WERI-Rb-1 (cell line): ENCODE measurements around the gene P2RX5.

ENCODE experiments used
- DNase-seq: peaks from one replicate; pipeline ENCODE4 v3.0.0-alpha.2; 2020
- H3K27ac ChIP-seq: fragments of 250-450 bp; sonication (Bioruptor Pico); 2 replicates; pipeline ENCODE4 v1.5.1; 2020; ENCODE audit warnings: mild to moderate bottlenecking, moderate library complexity
- H3K27me3 ChIP-seq: fragments of 250-450 bp; sonication (Bioruptor Pico); 2 replicates; pipeline ENCODE4 v1.5.1; 2021; ENCODE audit warnings: mild to moderate bottlenecking, low read depth, moderate library complexity; ENCODE audit not compliant: insufficient read depth, severe bottlenecking
- H3K36me3 ChIP-seq: fragments of 250-450 bp; sonication (Bioruptor Pico); 2 replicates; pipeline ENCODE4 v1.5.1; 2020; ENCODE audit warnings: mild to moderate bottlenecking, moderate library complexity
- H3K4me3 ChIP-seq: 2 replicates; pipeline ENCODE4 v1.5.1; 2011; ENCODE audit warnings: low read depth, mild to moderate bottlenecking, control low read depth, low read length
- H3K9me3 ChIP-seq: fragments of 250-450 bp; sonication (Bioruptor Pico); 2 replicates; pipeline ENCODE4 v1.5.1; 2021; ENCODE audit warnings: mild to moderate bottlenecking, moderate library complexity; ENCODE audit not compliant: severe bottlenecking
- TF ChIP-seq, protein P1 (sequence below): IDR thresholded peaks from 2 replicates; pipeline ENCODE4 v1.5.1; 2011; ENCODE audit warnings: low read depth, mild to moderate bottlenecking, control low read depth, inconsistent platforms, low read length

Gene P2RX5

DNA sequence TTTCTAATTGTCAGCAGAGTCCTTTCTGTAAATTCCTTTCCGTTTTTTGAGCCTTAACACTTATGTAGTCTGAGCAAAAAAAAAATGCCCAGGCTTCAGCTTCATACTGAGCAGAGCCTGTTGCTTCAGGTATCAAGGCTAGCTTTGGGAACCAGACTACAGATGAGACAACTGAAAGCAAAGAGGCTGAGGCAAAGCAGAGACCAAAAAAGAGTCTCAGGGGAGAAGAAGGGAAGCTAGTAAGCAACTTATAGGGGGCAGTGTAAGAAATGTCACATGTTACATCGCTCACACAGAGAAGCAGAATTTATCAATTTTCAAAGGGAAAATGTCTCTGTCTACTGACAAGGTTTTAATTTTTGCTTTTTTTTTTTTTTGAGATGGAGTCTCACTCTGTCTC is 31.1 kb upstream of the P2RX5 start:
- Histone ChIP-seq H3K27me3 (no peaks in the 10 kb centered on the region), H3K36me3 (peaks cover 30% of the 10 kb centered on the region), H3K27ac (no peak overlapping the region), H3K9me3 (no peaks in the 10 kb centered on the region), H3K4me3 (no peak overlapping the region)
- TF ChIP-seq, protein P1, sequence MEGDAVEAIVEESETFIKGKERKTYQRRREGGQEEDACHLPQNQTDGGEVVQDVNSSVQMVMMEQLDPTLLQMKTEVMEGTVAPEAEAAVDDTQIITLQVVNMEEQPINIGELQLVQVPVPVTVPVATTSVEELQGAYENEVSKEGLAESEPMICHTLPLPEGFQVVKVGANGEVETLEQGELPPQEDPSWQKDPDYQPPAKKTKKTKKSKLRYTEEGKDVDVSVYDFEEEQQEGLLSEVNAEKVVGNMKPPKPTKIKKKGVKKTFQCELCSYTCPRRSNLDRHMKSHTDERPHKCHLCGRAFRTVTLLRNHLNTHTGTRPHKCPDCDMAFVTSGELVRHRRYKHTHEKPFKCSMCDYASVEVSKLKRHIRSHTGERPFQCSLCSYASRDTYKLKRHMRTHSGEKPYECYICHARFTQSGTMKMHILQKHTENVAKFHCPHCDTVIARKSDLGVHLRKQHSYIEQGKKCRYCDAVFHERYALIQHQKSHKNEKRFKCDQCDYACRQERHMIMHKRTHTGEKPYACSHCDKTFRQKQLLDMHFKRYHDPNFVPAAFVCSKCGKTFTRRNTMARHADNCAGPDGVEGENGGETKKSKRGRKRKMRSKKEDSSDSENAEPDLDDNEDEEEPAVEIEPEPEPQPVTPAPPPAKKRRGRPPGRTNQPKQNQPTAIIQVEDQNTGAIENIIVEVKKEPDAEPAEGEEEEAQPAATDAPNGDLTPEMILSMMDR, result no peak
- no peak for DNase-seq

DNA sequence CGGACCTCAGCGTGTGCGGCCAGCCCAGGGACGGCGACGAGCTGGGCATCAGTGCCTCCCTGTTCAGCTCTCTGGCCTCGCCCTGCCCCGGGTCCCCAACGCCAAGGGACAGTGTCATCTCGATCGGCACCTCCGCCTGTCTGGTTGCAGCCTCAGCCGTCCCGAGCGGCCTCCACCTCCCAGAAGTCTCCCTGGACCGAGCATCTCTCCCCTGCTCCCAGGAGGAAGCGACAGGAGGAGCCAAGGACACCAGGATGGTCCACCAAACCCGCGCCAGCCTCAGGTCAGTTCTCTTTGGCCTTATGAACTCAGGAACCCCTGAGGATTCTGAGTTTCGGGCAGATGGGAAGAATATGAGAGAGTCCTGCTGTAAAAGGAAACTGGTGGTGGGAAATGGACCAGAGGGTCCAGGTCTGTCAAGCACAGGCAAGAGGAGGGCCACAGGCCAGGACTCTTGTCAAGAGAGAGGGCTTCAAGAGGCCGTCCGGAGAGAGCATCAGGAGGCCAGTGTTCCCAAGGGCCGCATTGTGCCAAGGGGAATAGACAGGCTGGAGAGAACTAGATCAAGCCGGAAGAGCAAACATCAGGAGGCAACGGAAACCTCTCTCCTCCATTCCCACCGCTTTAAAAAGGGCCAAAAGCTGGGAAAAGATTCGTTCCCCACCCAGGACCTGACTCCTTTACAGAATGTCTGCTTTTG is 28.6 kb upstream of the P2RX5 start:
- Histone ChIP-seq H3K4me3 (peak overlapping the region; percentile 92), H3K27ac (peak overlapping the region; percentile 91), H3K36me3 (peaks cover 48% of the 10 kb centered on the region), H3K27me3 (no peaks in the 10 kb centered on the region), H3K9me3 (no peaks in the 10 kb centered on the region)
- DNase-seq, result no peak
- TF ChIP-seq, protein P1, result no peak

DNA sequence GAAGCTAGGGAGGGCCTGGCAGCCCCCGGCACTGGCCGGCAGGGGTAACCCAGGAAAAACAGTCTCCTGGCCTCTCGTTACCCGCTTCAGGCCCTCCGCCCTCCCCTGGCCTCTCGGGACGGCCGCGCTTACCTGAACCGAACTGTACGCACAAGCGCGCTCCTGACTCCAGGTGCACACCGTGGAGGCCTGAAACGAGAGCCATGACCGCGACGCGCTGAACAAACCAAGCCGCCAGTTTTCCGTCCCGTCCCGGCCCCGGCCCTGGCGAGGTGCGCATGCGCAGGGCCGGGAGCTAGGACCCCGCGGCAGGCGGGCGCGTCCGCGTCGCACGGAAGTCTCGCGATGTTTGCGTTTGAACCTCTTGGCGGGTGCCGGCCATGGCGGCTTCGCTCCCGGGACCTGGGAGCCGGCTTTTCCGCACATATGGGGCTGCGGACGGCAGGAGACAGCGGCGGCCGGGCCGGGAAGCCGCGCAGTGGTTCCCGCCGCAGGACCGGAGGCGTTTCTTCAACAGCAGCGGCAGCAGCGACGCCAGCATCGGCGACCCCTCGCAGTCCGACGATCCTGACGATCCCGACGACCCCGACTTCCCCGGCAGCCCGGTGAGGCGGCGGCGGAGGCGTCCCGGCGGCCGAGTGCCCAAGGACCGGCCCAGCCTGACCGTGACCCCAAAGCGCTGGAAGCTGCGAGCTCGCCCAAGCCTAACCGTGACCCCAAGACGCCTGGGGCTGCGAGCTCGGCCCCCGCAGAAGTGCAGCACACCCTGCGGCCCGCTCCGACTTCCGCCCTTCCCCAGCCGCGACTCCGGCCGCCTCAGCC is 27.8 kb upstream of the P2RX5 start, which contains the start of gene HASPIN:
Gene HASPIN (plus strand): TSS at position 348 of the 822 bp plus-strand sequence. CDS start 33 bp downstream, at position 381.
- TF ChIP-seq, protein P1, result peak; percentile 37
- H3K4me3 ChIP-seq, result peak within 1 kb of the TSS; percentile 92
- peak; percentile 91 for DNase-seq
- peak within 1 kb of the TSS; percentile 91 for H3K27ac ChIP-seq
- peaks cover 46% of the 10 kb centered on the region for H3K36me3 ChIP-seq
- no peaks in the 10 kb centered on the region for H3K9me3 ChIP-seq
- no peaks in the 10 kb centered on the region for H3K27me3 ChIP-seq

DNA sequence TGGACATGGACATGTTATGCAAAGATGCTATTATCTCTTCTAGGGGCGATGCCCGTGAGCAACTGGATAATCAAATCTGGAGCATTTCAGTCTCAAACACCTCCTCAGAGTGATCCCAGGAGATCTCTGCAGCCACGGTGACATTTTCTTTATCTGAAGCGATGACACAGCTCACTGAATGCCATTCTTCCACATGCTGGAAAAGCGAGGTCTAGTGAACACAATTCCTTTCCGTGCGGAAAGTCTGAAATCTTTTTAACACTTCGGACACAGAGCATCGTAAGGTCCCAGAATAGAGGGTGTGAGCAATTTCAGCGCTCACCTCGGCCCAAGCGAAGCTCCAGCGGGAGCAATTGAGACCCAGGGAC is 27.2 kb upstream of the P2RX5 start:
- H3K27ac ChIP-seq, result peak overlapping the region; percentile 91
- TF ChIP-seq, protein P1, result no peak
- peak overlapping the region; percentile 92 for H3K4me3 ChIP-seq
- H3K9me3 ChIP-seq, result no peaks in the 10 kb centered on the region
- DNase-seq, result no peak
- H3K36me3 ChIP-seq, result peaks cover 52% of the 10 kb centered on the region
- no peaks in the 10 kb centered on the region for H3K27me3 ChIP-seq

DNA sequence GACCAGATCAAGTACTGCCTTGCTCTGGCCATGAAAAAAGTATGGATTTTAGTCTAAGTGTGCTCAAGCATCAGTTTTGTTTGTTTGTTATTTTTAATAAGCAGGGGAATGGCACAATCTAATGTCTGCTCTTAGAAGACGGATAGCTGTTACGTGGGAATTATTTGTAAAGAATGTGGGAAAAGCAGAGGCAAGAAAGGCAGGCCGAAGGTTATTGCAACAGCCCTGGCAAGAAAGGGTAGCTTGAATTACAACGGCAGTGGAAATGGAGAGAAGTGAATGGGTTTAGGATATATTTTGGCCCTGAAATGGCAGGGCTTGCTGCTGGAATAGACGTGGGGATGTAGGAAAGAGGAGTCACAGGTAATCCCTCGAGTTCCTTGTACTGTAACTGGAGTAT is 26.8 kb upstream of the P2RX5 start:
- Histone ChIP-seq H3K27ac (no peak overlapping the region), H3K4me3 (peak overlapping the region; percentile 92), H3K36me3 (peaks cover 53% of the 10 kb centered on the region), H3K9me3 (no peaks in the 10 kb centered on the region), H3K27me3 (no peaks in the 10 kb centered on the region)
- DNase-seq, result no peak
- TF ChIP-seq, protein P1, result no peak
